Heart left ventricle (tissue), 13 donors: ENCODE results near the gene ACTR5.

ENCODE experiments used
- CTCF ChIP-seq, 12 donors: fragments of 200-600 bp; sonication (generic) in 4 of 12; IDR thresholded peaks; one replicate each; pipeline versions ENCODE4 v1.5.0 to v1.8.0; 2018 to 2022; ENCODE audit warnings: antibody characterized with exemption in 12 of 12, mild to moderate bottlenecking in 5 of 12
- POLR2A ChIP-seq, 2 donors: fragments of 450-650 bp; IDR thresholded peaks; one replicate each; pipeline ENCODE4 v1.6.1; 2017; ENCODE audit warnings: antibody characterized with exemption in 2 of 2, mild to moderate bottlenecking in 2 of 2, moderate library complexity in 2 of 2
- donor health status: ischemic (EF 13 %, LVEDD 7.1; RV severe dilation, severe dysfunction).
- donor health status: DM: no; HTN: yes; CAD: no.
- donor health status: DM: no; HTN: no; CAD: no.
- donor health status: ischemic (EF 25% LVEDD 6.9; RV normal size, moderate dysfunction).
- donor health status: ischemic (EF 25% LVEDD 5.7; RV mildly dilated, moderate dysfunction).
- donor health status: ischemic (EF 35%, LVEDD 5.7; RV mildly dilated, moderate dysfunction).
- donor health status: nonischemic (EF 11% LVEDD 7.7; RV severe dilation, severe dysfunction).
- donor health status: DM: yes; HTN: yes; CAD: no.
- donor health status: PGD.
- donor health status: ischemic (EF 29% LVEDD 5.4; RV normal size, mild dysfunction).
- donor health status: nonischemic (EF 23%, LVEDD 6.1; RV moderate dilation, normal function).

DNA sequence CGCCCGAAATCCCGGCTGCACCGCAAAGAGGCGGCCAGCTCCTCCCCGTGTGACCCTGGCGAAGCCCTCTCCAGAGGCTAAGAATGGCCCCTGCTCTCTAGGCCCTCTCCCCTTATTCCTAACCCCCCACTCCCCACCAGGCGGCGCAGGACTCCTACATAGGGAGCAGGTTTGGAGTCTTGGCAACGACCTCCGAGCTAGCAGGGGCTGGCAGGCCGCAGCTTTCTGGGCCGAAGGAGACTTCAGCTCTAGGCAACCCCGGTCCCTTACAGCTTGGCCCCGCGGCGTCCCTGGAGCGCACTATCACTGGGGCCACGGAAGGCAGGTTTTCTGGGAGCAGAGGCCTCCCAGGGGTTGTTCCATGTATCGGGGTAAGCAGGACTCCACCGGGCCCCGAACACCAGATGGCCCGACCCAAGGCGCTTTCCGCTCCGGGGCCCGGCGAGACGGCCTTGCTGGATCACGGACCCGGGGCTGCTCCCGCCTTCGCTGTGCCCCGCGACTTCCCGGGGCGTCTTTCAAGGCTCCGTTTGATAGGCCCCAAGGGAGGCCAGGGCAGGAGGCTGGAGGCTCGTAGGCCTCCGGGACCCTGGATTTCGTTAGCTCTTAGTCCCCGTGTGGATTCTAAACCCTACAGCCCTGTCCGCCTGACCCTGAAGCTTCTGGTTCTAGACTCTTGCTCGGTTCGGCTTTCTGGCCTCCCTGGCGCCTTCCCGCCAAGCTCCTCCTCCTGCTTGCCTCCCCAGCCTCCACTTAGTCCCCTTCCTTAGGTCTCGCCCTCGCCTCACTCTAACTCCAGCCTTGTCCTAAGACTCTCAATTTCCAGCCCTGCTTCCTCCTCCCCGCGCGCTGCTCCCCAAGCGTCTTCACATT, 22.1 kb upstream of the ACTR5 start:
- TF ChIP-seq CTCF (IDR thresholded peaks at IDR 0.05) (peak in 9 of 12 donors; percentile 10 to 51 (median 30)), POLR2A (IDR thresholded peaks at IDR 0.05) (no peak)
